NCI-H2196 treated with DMSO at 0.1 percent for 48 hours (cell line): Measurements from ENCODE around the gene FOXD4L6.
"Not testable (repeated sequence)": the region's sequence is repeated elsewhere in the genome, so short reads cannot be mapped to it uniquely, and the experiment has no call there.

Experiments used
- DNase-seq: peaks from one replicate; lab custom pipeline; 2025; ENCODE audit not compliant: unreplicated experiment; lab: John Stamatoyannopoulos, UW

FOXD4L6 gene

DNA sequence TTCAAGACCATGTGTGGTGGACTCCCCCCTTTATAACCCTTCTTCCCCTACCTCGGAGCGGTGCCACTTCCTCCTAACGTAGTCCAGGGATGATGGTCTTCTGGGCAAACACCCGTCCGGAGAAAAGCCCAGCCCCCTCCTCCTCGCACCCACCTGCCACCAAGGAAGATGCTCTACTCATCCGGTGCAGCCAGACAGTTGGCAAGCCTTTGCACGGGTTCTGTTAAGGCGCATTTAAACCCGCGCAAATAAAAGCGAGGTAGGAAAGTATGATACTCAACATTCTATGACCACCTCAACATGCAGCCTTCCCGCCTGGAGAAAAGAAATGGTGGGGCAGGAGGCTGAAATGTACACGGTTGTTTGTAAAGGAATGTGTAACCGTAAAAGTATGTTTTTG, at the start of gene FOXD4L6:
Gene FOXD4L6 (minus strand): TSS at position 101 of the 400 bp plus-strand sequence. CDS start 298 bp downstream, outside the sequence.
- DNase-seq = not testable (repeated sequence)

DNA sequence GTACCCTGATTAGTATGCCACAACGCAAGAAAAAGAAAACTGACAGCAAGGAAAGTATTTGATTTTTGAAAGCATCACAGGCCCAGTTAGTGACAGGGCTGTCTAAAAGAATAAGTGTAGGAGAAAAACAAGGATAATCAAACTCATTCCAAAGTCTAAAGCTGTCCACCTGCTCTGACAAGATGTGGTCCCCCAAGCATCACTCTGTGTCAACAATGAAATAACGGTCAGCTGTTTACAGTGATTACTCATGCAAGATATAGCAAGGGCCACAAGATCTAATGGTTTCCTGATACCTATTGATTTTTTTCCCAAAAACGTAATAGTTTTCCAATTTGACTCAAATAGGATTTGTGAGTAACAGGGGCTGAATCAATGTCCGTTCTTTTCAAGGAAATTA, 46.5 kb upstream of the FOXD4L6 start:
- not testable (repeated sequence) for DNase-seq

GRCh38 chr9:41150116-41150515, 21.6 kb upstream of the FOXD4L6 start:
- DNase-seq = not testable (repeated sequence)

DNA sequence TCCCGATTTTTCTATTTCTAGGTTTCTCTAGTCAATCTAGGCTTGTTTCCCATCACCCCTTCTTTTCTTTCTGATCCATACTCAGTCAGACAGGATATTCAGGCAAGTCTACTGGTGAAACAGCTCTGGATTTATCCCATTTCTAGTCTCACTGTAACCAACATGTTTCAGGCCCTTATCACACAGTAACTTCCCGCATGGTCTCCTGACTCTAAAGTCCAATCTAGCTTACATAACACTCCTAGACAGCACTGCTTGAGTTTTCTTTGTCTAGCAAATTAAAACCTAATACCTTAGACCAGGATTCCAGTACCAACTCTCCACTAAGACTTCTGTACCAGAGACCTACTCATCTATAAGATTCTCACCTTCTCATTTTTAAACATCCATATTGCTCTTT, 13.4 kb upstream of the FOXD4L6 start:
- not testable (repeated sequence) for DNase-seq

DNA sequence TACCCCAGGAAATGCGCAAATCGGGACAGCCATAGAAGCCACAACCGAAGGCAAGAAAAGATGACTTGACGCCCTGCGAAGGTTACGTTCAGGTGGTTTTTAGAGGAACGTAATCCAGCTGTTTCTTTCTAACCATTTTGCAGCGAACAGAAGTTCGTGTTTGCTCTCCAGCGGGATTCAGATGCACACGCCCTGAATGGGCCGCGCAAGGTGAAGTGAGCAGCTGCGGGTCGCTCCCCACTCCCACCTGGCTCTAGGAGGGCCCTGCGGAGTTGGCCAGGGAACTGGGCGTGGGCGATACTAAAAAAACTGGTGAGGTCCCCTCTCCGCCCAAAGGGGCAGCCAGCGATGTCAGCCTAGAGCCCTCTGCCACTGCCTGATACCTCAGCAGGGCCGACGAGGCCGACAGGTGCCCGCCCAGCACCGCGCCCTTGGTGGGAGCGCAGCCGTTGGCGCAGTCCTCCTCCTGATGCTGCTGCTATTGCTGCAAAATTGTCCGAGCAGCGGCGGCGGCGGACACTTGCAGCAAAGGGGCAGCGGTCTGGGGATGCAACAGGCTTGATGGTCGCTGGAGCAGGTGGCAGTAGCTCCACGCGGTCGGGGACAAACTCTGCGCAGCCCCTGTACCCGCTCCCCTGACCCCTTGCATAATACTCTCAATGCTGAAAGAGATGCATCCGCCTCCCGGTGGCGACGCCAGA, 1.6 kb downstream of the FOXD4L6 start:
- DNase-seq = not testable (repeated sequence)

GRCh38 chr9:41125936-41126335, 2.5 kb downstream of the FOXD4L6 start:
- not testable (repeated sequence) for DNase-seq

DNA sequence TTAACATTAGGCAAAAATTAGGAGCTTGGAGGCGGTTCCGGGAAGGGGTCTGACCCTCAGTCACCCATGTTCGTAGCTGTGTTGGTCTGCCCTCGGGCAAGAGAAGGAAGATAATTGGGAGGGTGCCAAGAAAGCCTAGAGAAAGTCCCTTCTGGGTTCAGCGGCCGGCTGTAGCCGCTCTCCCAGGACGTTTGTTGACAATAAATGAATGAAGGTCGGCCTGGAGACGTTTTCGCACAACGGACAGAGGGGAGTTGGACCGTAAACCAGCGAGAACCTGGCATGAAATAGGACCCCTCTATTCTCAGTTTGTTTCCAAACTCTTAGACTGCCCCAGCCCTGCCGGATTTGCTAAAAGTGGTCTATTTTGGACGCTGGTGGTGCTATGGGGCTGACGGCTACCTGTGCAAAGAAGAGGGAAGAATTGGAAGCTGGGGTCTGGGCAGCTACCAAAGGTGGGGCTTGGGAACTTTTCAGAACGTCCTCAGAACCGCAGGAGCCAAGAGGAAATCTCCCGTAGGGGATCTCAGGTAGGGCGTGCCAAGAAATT, 3.3 kb downstream of the FOXD4L6 start:
- not testable (repeated sequence) for DNase-seq

DNA sequence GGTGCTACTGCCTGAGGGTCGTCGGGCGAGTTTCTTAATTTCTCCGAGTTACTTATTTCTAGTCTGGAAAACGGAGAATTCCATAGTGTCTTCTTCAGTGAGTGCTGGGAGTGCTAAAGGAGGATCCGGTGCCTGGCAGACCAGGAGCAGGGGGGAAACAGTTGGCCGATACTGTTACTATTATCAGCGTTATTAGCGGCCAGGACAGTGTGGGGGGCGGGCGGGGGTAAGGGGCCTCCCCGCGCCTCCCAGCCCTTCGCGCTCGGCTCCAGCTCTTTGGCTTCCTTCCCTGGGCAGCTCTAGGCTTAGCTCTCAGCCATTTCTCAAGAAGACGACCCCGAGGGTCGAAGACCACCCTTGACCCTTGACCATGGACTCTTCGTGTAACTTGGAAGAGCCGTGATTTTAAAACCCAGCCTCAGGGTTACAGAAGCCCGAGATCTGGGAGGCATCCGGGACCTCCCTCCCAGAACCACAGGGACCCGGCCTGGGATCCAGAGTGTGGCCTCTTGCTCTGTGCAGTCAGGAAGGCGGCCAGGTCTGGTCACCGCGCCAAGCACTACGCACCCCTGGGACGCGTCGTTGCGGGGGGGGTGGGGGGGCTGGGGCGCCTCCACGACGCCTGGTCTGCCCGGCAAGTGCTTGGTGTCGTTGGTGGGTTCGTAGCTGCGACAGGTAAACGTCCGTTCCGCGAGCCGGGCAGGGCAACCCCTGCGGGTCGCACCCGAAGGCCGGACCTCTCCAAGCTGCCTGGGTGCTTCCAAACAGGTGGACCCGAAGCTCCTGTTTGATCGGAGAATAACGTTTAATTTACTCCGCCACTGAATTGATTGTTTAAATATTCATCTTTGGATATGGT, 4.0 kb downstream of the FOXD4L6 start:
- DNase-seq = not testable (repeated sequence)

GRCh38 chr9:41123812-41124211, 4.7 kb downstream of the FOXD4L6 start:
- DNase-seq = not testable (repeated sequence)

GRCh38 chr9:41123396-41123795, 5.1 kb downstream of the FOXD4L6 start:
- not testable (repeated sequence) for DNase-seq

GRCh38 chr9:41120696-41121095, 7.8 kb downstream of the FOXD4L6 start:
- not testable (repeated sequence) for DNase-seq

DNA sequence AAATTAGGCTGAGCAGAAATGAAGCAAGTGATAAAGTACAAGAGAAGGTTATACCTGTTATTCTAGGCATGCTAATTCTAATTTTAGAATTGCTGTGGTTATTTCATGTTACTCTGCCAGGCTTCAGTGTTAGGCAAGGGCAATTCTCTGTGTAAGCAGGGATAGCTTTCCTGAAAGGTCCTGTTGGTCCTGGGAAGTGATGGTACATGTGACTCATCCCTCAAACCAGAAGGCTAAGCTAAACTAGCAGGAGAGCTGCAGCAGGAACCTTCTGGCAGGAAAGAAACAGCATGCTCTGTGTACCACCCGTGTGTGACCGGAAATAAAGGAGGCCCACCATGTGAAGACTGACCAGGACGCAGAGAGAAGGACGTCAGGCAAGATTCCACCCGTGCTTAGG, 8.8 kb downstream of the FOXD4L6 start:
- DNase-seq = not testable (repeated sequence)

DNA sequence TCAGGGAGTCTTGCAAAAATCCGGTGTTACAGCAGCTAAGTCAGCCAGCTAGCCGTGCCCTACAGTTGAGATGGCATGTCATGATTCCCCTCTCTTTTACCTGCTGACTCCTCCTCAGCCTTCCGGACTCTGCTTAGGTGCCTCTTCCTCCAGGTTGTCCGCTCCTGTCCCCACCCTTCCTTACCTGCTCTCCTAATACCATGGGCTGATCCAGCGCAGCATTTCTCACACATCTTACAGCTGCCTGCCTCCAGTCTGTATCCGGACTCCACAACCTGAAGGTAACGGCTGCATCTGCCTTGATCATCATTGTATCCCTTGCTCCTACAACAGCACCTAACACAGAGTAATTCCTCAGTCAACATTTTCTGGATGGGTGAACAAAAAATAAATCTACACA, 9.2 kb downstream of the FOXD4L6 start:
- not testable (repeated sequence) for DNase-seq

GRCh38 chr9:41113348-41113747, 15.1 kb downstream of the FOXD4L6 start:
- DNase-seq = not testable (repeated sequence)

DNA sequence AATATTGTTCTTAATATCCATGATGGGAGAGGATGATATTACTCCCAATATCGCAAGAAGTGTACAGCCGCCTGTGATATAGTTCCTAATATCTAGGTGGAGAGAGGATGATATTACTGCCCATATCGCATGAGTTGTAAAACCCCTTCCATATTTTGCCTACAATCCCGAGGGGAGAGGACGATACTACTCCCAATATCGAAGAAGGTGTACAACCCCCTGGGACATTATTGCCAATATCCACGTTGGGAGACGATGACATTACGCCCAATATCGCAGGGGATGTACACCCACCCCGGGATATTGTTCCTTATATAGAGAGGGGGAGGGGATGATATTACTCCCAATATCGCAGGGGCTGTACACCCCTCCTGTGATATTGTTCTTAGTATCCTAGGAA, 17.1 kb downstream of the FOXD4L6 start:
- DNase-seq = not testable (repeated sequence)

- not testable (repeated sequence) for DNase-seq
These were observed 17.6 kb downstream of the FOXD4L6 start for GRCh38 chr9:41110913-41111312.

DNA sequence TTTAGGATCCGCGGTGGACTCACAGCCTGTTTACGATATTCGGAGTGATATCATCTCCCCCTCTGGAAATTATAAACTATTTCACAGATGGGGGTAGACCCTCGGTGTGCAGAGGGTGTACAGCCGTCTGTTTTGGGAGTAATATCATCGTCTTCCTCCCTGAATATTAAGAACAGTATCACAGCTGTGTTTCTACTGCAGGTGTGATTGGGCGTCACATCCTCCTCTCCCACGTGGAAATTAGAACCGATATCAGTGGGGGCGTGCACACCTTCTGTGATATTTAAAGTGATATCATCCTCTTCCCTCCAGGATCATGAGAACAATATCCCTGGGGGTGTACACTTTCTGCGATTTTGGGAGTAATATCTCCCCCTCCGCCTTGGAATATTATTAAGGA, 19.2 kb downstream of the FOXD4L6 start:
- not testable (repeated sequence) for DNase-seq

DNA sequence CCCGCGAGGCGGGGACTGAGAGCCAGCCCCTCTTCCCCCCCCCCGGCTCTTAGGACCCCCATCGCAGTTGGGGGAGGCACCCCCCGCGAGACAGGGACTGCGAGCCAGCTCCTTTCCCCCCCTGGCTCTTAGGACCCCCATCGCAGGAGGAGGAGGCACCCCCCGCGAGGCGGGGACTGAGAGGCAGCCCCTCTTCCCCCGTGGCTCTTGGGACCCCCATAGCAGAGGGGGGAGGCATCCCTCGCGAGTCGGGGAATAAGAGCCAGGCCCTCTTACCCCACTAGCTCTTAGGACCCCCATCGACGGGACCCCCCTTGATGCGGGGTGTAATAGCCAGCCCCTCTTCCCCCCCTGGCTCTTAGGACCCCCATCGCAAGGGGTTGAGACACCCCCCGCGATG, 19.7 kb downstream of the FOXD4L6 start:
- not testable (repeated sequence) for DNase-seq

- DNase-seq = not testable (repeated sequence)
These were observed 21.9 kb downstream of the FOXD4L6 start for GRCh38 chr9:41106472-41107116.

- DNase-seq = not testable (repeated sequence)
These were observed 22.8 kb downstream of the FOXD4L6 start for GRCh38 chr9:41105557-41106253.
